ENCODE data around the gene THAP7.
A peak's percentile ranks its signal among the peaks of the same experiment; 100 is the strongest.
"Not testable (repeated sequence)": the region's sequence is repeated elsewhere in the genome, so short reads cannot be mapped to it uniquely, and the experiment has no call there.

Gene THAP7, protein sequence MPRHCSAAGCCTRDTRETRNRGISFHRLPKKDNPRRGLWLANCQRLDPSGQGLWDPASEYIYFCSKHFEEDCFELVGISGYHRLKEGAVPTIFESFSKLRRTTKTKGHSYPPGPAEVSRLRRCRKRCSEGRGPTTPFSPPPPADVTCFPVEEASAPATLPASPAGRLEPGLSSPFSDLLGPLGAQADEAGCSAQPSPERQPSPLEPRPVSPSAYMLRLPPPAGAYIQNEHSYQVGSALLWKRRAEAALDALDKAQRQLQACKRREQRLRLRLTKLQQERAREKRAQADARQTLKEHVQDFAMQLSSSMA

DNA sequence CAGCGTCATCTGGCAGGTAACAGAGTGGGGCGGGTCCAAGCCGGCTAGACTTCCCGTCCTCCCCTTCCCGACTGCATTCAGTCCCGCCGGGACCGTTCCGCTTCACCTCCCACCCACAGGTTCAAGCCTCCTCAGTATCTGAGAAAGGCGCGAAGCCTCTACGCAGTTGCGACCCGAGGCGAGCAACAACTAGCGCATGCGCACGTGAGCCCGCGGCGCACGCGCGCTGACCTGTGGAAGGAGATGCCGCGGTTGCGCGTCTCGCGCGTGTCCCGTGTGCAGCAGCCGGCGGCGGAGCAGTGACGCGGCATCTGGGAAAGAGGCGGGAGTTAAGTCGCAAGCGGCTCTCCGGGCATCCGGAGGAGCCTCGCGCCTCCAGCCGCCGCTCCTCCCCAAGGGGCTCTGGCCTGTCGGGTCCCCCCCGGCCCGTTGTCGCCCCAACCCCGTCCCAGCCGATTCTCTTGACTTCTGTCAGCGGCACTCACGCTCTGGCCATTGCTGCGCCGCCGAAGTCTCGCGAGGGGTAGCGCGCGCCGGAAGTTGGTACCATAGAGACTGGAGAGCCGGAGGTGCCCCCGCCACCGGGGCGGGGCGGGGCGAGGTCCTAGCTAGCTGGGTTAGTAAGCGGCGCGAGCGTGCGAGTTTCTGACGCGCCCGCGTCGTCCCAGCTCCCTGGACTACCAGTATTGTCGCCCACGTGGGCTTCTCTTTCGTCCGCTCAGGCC, at the start of gene THAP7:
TSS of gene THAP7 (minus strand) at position 518 of the 725 bp plus-strand sequence. CDS start at position 311, 207 bp downstream.
- peak; percentile 96 for DNase-seq (ENCODE audit: low spot score)

DNA sequence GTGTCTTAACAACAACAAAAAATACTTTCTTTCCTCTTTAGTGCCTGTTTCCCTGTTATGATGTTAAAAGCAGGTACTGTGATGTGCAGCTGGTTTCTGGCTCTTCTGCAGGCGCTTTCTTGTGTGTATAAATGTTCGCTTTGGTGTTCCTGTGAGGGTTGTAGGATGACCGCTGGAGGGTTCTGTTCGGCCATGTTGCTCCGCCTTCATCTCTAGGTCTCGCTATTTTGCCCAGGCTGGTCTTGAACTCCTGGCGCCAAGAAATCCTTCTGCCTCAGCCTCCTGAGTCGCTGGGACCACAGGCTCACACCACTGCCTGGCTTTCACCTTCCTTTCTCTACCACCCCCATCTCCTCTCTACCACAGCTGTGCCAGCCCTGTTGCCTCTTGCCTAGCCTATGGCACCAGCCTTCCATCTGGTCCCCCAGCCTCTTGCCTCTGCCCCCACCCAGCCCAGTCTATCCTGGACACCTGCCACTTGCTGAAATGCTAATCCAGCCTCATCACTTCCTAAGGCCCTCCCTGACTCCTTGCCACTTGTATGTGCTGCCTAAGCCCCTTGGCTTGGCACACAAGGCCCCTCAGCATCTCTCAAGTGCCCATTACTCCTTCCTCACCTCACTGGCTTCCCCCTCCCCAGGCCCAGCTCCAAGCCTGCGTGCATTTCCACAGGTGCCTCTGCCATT, 49.4 kb upstream of the THAP7 start:
- DNase-seq (ENCODE audit: low spot score) = no peak

DNA sequence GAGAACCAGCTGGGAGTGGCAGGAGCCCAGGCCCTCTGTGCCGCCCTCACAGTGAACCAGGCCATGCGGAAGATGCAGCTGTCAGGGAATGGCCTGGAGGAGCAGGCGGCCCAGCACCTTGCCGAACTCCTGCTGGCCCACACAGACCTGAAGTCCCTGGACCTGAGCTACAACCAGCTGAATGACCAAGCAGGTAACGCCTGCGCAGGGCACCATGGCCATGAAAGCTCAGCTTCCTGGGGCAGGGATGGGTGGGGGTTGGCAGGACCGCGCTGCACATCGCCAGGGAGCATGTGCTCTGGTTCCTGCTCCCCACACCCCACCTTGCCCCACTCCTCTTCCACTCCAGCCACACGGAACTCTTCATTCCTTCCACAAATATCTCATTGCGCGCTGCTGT, 47.0 kb upstream of the THAP7 start:
- not testable (repeated sequence) for DNase-seq (ENCODE audit: low spot score)

DNA sequence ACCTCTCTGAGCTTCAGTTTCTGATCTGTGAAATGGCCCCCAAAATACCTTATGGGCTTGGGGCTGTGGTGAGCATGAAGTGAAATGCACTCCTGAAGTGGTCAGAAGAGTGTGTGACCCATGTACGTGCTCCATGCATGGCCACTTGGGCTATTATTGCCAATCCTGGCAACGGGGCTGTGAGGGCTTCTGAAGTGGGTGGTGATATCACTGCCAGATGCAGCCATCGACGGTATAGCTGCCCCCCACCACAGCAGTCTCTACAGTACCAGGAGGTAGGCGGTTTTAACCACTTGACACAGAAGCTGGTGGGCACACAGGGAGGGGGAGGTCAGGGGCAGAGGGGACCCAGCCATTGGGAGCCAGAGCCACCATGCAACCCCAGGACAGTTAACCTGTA, 46.5 kb upstream of the THAP7 start:
- not testable (repeated sequence) for DNase-seq (ENCODE audit: low spot score)

DNA sequence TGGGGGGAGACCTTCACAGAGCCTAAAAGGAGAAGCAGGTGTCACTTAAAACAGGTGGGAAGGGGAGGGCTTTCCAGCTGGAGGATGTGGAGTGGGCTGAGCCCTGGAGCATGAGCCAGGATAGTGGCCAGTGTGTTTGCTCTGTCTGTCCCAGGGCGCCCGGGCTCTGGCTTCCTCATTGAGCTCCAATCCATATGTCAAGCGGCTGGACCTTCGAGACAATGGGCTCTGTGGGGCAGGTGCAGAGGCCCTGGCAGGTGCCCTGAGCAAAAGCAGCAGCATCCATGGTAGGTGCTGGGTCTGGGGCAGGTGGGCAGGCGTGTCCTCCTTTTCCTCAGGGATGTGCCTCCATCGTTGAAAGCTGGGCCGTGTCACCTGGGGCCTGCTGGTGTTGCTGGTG, 45.8 kb upstream of the THAP7 start:
- no peak for DNase-seq (ENCODE audit: low spot score)

DNA sequence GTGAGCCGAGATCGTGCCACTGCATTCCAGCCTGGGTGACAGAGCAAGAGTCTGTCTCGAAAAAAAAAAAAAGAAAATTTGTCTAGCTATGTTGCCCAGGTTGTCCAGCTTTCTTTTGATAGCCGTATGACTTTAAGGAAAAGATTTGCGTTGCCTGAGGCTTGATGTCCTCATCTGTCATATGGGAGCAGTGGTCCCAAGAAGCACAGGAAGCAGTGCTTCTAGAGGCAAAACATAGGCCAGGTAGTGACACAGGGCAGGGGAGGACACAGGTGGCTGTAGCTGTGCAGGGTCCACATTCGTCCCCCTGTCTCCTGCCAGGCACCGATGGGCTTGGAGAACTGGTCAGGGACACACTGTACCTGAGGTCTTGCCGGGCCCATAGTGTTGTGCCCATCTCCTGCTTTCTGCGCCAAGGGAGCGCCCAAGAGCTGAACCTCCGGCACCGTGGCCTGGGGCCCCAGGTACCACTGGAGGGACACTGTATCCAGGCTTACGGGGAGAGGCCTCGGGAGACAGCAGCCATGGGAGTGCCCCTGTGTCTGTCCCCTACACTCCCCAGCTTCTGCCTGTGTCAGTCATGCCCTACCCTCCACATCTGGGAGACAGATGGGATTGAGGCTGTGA, 45.2 kb upstream of the THAP7 start:
- no peak for DNase-seq (ENCODE audit: low spot score)

DNA sequence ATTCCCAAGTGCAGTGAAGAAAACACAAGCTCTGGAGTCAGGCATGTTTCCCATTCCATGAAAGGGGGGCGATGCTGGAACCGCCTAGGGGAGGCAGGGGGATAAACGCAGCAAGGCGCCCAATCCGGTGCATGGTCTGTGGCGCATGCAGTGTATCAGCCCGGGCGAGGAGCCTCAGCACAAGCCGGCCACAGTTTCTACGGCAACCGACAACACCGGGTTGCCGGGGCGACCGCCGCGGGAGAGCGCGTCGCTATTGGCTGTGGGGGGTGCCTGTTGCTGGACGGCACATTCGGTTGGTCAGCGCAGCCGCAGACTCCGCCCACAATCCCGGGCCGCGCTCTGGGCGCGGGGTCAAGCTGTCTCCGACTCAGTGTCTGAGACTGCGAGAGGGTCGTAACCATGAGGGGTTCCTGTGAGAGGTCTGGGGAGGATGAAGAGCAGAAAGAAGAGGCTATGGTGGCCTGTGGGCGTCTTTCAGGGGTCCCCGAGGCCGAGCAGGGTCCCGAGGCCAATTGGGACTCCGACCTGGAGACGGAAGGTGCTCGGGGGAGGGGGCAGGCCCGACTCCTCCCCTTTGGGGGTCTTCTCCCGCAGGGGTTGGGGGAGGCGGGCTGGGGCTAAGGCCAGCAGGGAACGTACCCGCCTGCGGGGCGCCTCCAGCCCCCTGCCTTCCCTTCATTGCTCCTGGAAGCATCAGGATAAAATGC, 43.8 kb upstream of the THAP7 start, which contains the start of gene LRRC74B:
TSS of gene LRRC74B (plus strand) at position 362 of the 710 bp plus-strand sequence. CDS start at position 403, 41 bp downstream.
- peak; percentile 71 for DNase-seq (ENCODE audit: low spot score)

DNA sequence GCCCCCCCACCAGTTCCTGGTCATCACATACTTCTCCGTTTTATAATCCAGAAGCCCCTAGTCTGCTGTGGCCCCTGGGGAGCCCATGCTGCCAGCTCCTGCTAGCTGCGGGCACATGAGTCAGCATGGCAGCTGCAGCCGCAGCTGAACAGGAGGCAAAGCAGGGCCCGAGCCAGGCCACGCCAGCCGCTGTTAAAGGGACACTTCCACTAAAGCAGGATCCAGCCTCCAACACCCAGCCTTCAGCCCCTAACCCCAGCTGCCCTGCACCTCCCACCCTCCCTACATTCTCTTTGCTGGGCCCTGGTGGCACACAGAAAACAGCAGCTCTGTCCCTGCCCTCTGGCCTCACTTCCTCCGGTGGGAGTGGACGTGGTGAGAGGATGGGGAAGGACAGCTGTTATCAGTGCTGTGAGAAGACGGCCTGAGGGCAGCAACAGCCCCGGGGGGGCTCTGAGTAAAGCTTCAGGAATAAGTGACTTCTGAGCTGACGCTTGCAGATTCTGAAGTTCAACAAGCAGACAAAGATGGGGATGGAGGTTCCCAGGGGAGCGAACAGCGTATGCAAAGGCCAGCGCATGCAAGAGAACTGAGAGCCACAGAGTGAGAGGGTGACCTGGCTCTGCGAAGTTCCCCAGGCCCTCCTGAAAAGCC, 43.1 kb upstream of the THAP7 start:
- DNase-seq (ENCODE audit: low spot score) = no peak

DNA sequence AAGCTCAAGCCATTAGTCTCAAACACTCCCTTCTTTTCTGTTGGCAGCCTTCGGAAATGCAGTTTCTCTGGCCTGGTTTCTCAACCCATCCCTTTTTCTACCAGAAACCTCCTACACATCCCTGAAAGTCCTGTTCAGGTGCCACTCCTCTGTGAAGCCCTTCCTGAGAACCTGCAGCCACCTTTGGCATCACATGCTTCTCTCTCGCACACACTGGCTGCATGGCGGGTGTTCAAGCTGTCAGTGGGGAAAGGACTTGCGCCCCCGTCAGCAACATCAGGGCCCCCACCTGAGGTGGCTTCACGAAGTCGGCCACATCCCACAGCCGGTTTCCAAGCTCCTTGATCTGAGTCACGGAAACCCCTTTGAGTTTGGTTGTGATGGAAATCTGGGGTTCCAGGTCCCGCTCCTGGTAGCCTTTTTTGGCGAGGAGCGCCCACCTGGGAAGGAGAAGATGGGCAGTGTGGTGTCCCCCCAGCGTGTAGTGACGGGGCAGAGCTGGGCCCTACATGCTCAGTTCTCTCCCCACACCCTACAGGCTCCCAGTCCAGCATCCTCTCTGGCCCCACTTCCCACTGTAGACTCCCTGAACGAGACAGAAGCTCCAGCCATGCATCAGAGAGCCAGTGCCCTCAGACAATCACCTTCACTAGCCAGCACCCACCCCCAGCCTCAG, 42.1 kb upstream of the THAP7 start:
- no peak for DNase-seq (ENCODE audit: low spot score)

DNA sequence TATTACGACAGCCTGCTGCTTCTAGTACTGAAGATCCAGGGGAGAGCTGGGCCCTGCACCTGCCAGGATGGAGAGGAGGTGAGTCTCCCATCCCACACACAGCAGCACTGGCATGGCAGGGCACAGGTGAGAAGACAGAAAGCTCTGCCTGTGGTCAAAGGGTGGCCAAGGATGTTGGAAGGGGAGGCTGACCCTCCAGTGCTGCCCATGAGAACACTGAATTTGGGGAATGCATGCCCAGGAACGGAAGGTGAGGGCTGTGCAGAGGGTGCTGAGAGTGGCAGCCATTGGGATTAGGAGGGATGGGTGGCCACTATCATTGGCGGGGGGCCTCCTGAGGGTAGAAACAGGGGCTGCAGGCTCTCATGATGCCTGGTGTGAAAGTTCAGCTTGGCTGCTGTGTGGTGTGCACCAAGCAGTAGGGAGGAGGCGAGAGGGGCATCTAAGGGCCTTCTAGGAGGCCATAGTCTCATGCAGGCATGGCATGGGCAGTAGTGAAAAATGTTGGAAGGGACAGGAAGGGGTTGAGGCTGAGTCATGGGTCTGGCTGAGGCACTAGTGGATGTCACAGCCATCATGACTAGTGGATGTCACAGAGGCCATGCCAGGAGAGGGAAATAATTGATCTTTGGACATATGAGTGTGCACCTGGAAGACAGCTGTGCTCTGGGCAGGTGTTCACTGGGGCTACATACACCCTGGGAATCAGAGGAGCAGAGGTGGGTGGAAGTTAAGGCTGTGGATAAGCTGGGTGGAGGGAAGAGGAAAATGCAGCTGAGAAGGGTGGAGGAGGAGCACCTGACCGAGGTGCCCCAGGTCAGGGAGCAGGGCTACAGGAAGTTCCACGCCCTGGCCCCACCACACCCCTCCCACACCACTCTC, 41.3 kb upstream of the THAP7 start:
- no peak for DNase-seq (ENCODE audit: low spot score)

DNA sequence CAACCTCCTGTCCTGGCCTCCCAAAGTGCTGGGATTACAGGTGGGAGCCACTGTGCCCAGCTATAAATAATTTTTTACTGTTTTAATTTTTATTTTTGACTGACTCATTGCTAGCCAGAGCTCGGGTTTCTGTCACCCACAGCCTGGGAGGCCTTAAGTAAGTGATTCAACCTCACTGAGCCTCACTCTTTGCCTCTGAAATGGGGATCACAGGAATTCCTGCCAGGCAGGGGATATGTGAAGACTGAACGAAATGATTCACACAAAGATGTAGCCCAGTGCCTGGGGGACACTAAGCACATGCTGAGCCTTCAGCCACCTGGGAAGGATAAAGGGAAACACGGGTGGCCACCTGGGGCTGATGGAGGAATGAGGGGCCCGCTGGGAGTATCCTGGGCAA, 40.0 kb upstream of the THAP7 start:
- no peak for DNase-seq (ENCODE audit: low spot score)

DNA sequence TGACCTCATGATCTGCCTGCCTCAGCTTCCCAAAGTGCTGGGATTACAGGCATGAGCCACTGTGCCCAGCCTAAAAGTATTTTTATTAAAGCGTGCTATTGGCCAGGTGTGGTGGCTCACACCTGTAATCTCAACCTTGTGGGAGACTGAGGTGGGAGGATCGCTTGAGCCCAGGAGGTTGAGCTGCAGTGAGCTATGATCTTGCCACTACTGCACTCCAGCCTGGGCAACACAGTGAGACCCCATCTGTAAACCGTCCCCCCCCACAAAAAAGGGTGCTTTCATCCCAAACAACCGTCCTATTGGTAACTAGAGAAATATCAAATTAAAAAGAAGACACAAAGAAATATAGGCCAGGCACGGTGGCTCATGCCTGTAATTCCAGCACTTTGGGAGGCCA, 37.2 kb upstream of the THAP7 start:
- DNase-seq (ENCODE audit: low spot score) = not testable (repeated sequence)

DNA sequence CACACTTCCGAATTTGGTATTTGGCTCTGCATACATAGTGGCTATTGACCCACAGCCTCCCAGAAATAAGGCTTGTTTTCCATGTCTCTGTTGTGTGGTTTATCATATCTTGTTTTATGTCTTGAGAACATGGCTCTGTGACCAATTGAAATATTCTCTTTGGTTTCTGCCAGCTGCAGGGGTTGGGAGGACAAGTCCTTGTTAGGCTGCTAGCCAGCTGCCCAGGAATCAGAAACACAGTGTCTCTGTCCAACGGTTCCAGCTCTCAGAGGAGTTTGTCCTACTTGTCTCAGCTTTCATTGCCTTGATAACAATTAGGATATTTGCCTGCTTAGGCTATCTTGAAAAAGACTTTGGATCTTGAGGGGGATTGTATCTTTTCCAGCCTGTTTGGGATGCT, 36.5 kb upstream of the THAP7 start:
- DNase-seq (ENCODE audit: low spot score) = no peak

DNA sequence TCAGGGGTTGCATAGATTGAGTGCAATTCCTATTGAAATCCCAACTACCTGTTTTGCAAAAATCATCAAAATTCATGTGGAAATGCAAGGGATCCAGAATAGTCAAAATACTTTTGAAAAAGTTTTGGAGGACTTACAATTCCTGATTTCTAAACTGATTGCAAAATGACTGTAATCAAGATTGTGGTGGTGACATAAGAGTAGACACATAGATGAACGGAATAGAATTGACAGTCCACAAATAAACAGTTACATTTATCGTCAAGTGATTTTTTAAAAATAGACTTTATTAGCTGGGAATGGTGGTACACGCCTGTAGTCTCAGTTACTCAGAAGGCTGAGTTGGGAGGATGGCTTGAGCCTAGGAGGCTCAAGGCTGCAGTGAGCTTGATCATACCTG, 33.1 kb upstream of the THAP7 start:
- DNase-seq (ENCODE audit: low spot score) = no peak

DNA sequence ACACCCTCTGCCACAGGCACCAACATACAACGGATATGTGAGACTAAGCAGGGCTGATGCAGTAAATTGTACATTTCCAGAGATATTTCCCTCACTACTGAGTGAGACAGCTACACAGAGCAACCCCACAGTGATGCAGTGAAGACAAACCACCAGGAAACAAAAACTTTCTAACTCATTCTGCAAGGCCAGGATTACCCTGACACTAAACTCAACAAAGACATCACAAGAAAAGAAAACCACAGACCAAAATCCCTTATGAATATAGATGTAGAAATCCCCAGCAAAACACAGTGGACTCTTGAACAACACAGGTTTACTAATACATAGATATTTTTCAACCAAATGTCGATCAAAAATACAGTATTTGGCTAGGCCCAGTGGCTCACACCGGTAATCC, 32.0 kb upstream of the THAP7 start:
- DNase-seq (ENCODE audit: low spot score) = no peak

DNA sequence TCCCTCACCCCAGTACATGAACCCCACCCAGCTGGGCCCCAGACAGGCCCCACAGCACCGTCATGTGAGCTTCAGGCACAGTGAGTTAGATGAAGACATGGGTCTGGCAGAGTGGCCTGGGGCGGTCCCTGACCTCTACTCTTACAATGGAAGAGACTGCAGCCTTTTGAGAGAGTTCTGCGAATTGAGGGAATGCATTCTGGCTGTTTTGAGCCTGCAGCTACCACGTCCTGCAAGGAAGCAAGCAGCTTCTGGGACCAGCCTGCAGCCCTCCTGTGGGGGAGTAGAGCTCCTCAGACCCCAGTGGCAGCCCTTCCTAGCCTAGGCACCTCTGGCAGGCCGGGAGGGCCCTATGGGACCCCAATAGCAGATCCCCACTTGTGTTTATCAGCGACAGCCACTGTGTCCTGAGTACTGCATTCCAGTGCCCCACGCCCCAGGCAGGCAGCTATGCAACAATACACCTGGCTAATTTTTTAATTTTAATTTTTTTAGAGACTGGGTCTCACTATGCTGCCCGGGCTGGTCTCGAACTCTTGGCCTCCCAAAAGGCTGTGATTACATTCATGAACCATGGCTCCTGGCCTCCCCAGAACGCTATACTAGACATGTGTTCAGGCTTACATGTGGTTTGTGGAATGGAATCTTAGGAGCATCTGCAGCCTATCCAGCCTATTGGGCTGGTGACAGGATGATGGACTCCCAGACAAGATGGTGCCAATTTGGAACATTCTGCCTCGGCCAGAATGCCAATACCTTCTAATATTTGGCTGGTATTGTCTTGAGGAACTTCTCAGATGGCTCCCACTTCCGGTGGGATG, 31.2 kb upstream of the THAP7 start:
- no peak for DNase-seq (ENCODE audit: low spot score)

DNA sequence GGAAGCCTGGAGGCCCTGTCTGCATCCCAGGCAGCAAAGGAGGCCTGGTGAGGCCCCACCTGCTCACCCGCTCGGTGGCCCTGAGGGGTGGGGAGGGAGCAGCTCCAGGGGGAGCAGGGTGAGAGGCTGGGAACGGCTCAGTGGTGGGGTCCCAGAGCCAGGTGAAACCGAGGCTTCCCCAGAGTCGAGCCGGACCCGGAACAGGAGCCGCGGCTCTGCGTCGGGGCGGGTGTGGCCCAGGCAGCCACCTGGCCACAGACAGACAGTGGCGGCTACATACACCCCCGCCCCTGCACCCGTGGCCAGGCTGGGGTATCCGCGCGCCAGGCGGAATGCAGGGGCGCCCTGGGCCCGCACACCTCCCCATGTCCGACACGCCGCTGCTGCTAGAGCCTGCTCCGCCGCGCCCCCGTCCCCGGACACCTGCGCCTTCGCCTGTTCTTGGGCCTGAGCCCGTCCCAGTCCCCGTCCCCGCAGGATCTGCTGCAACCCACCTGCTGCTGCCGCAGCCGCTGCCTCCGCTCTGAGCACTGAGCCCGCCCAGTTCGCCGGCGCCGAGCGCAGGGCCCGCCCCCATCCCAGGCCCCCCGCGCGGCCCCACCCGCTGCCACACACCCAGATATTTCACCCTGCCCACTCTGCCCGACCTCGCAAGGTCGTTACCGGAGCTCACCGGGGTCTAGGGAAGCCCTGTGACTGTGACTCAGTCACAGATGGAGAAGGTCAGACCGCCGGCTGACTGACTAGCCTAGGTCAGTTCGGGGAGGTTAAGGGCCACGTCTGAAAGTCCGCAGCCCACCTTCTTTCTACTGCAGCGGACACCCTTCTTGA, 30.3 kb upstream of the THAP7 start, which contains the start of gene SLC7A4:
TSS of gene SLC7A4 (minus strand) at position 525 of the 831 bp plus-strand sequence. CDS start 749 bp downstream, outside the sequence.
- no peak for DNase-seq (ENCODE audit: low spot score)
